ACC112 (cell line): ENCODE data around the gene MDK.

Experiments used
- H2AFZ ChIP-seq: fragments of 200-600 bp; sonication (generic); one replicate; pipeline ENCODE4 v1.6.0; 2017; ENCODE audit warnings: antibody characterized with exemption, low read length; ENCODE audit not compliant: unreplicated experiment
- H3K27ac ChIP-seq: fragments of 200-600 bp; sonication (generic); 2 replicates; pipeline ENCODE4 v1.5.1; 2014; ENCODE audit warnings: low read depth, mild to moderate bottlenecking, antibody characterized with exemption, low read length, moderate library complexity
- H3K27me3 ChIP-seq: fragments of 200-600 bp; sonication (generic); 2 replicates; pipeline ENCODE4 v1.6.1; 2014; ENCODE audit warnings: mild to moderate bottlenecking, antibody characterized with exemption, low read length, moderate library complexity, mixed read lengths; ENCODE audit not compliant: insufficient read depth
- H3K36me3 ChIP-seq: fragments of 200-600 bp; sonication (generic); 2 replicates; pipeline ENCODE4 v1.6.1; 2016; ENCODE audit warnings: mild to moderate bottlenecking, antibody characterized with exemption, low read length, moderate library complexity, mixed read lengths; ENCODE audit not compliant: insufficient read depth
- H3K4me1 ChIP-seq: fragments of 200-600 bp; sonication (generic); one replicate; pipeline ENCODE4 v1.6.1; 2016; ENCODE audit warnings: low read length, mixed read lengths; ENCODE audit not compliant: insufficient read depth, unreplicated experiment, control insufficient read depth
- H3K4me3 ChIP-seq: fragments of 200-600 bp; sonication (generic); 2 replicates; pipeline ENCODE4 v1.5.1; 2014; ENCODE audit warnings: mild to moderate bottlenecking, low read depth, low read length
- H3K79me2 ChIP-seq: fragments of 200-600 bp; sonication (generic); one replicate; pipeline ENCODE4 v1.6.0; 2016; ENCODE audit warnings: low read length; ENCODE audit not compliant: control insufficient read depth, unreplicated experiment, insufficient read depth

MDK gene, protein sequence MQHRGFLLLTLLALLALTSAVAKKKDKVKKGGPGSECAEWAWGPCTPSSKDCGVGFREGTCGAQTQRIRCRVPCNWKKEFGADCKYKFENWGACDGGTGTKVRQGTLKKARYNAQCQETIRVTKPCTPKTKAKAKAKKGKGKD

GRCh38 chr11:46381048-46381818 lies at the start of gene MDK:
Gene MDK, plus strand, starts transcription at chr11:46381669. Its CDS starts 389 bp downstream, at chr11:46382058.
- H3K27me3 ChIP-seq: no peaks in the 10 kb centered on the region
- H3K4me1 ChIP-seq: peaks cover 15% of the 10 kb centered on the region
- H3K27ac ChIP-seq: peak within 1 kb of the TSS; percentile 32; the same call in 1 of the 2 replicates
- no peaks in the 10 kb centered on the region for H3K79me2 ChIP-seq
- peak within 1 kb of the TSS; percentile 54 for H2AFZ ChIP-seq
- no peaks in the 10 kb centered on the region for H3K36me3 ChIP-seq
- H3K4me3 ChIP-seq: peak within 1 kb of the TSS; percentile 84

DNA sequence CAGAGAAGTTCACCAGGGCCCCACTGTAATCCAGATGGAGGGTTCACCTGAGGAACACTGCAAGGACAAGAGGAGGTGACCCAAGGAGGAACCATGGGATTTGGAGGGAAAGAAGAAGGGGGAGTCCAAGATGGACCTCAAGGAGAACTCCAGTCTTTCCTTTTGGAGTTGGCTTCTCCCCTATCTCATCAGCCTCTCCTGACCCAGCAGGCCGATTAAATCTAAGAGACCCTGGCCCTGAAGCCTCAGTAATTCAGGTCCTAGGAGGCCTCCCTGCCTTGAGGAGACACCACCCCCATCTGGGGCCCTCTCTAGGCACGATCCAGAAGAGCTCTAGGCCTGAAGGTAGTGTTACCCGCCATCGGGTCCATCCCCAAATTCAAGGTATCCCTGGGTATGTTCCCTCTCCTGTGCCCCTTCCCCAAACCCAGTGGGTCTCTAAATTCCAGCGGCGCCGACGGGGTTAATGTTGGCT lies 49.3 kb upstream of the MDK start:
- no peaks in the 10 kb centered on the region for H3K36me3 ChIP-seq
- H3K4me1 ChIP-seq: no peaks in the 10 kb centered on the region
- no peak overlapping the region for H2AFZ ChIP-seq
- H3K4me3 ChIP-seq: no peak overlapping the region
- H3K79me2 ChIP-seq: no peaks in the 10 kb centered on the region
- no peak overlapping the region for H3K27ac ChIP-seq
- peaks cover 47% of the 10 kb centered on the region for H3K27me3 ChIP-seq

- peak overlapping the region; percentile 24; the same call in 1 of the 2 replicates for H3K4me3 ChIP-seq
- H3K4me1 ChIP-seq: no peaks in the 10 kb centered on the region
- H2AFZ ChIP-seq: no peak overlapping the region
- no peaks in the 10 kb centered on the region for H3K36me3 ChIP-seq
- H3K27ac ChIP-seq: no peak overlapping the region
- no peaks in the 10 kb centered on the region for H3K79me2 ChIP-seq
- H3K27me3 ChIP-seq: peaks cover 47% of the 10 kb centered on the region
Measured at GRCh38 chr11:46332568-46333393, 48.7 kb upstream of the MDK start.

GRCh38 chr11:46333394-46333947 lies 48.0 kb upstream of the MDK start:
- Histone ChIP-seq H3K4me3 (peak overlapping the region; percentile 24; the same call in 1 of the 2 replicates), H3K36me3 (no peaks in the 10 kb centered on the region), H2AFZ (no peak overlapping the region), H3K4me1 (no peaks in the 10 kb centered on the region), H3K27ac (no peak overlapping the region), H3K27me3 (peaks cover 47% of the 10 kb centered on the region), H3K79me2 (no peaks in the 10 kb centered on the region)

- H3K36me3 ChIP-seq: no peaks in the 10 kb centered on the region
- peaks cover 47% of the 10 kb centered on the region for H3K27me3 ChIP-seq
- H3K4me3 ChIP-seq: no peak overlapping the region
- no peaks in the 10 kb centered on the region for H3K4me1 ChIP-seq
- H3K27ac ChIP-seq: no peak overlapping the region
- H2AFZ ChIP-seq: no peak overlapping the region
- no peaks in the 10 kb centered on the region for H3K79me2 ChIP-seq
Measured at GRCh38 chr11:46334211-46334610, 47.3 kb upstream of the MDK start.

GRCh38 chr11:46335271-46335670 lies 46.2 kb upstream of the MDK start:
- Histone ChIP-seq H2AFZ (no peak overlapping the region), H3K79me2 (no peaks in the 10 kb centered on the region), H3K4me1 (no peaks in the 10 kb centered on the region), H3K36me3 (no peaks in the 10 kb centered on the region), H3K27me3 (peaks cover 43% of the 10 kb centered on the region), H3K4me3 (no peak overlapping the region), H3K27ac (no peak overlapping the region)

GRCh38 chr11:46335890-46336562 lies 45.4 kb upstream of the MDK start:
- H3K27me3 ChIP-seq: peaks cover 35% of the 10 kb centered on the region
- H3K36me3 ChIP-seq: no peaks in the 10 kb centered on the region
- no peak overlapping the region for H3K27ac ChIP-seq
- H3K4me3 ChIP-seq: no peak overlapping the region
- no peaks in the 10 kb centered on the region for H3K4me1 ChIP-seq
- no peak overlapping the region for H2AFZ ChIP-seq
- no peaks in the 10 kb centered on the region for H3K79me2 ChIP-seq

- H3K27ac ChIP-seq: no peak overlapping the region
- H2AFZ ChIP-seq: no peak overlapping the region
- no peaks in the 10 kb centered on the region for H3K4me1 ChIP-seq
- H3K4me3 ChIP-seq: no peak overlapping the region
- no peaks in the 10 kb centered on the region for H3K79me2 ChIP-seq
- peaks cover 33% of the 10 kb centered on the region for H3K27me3 ChIP-seq
- H3K36me3 ChIP-seq: no peaks in the 10 kb centered on the region
Measured at GRCh38 chr11:46336563-46337180, 44.8 kb upstream of the MDK start.

DNA sequence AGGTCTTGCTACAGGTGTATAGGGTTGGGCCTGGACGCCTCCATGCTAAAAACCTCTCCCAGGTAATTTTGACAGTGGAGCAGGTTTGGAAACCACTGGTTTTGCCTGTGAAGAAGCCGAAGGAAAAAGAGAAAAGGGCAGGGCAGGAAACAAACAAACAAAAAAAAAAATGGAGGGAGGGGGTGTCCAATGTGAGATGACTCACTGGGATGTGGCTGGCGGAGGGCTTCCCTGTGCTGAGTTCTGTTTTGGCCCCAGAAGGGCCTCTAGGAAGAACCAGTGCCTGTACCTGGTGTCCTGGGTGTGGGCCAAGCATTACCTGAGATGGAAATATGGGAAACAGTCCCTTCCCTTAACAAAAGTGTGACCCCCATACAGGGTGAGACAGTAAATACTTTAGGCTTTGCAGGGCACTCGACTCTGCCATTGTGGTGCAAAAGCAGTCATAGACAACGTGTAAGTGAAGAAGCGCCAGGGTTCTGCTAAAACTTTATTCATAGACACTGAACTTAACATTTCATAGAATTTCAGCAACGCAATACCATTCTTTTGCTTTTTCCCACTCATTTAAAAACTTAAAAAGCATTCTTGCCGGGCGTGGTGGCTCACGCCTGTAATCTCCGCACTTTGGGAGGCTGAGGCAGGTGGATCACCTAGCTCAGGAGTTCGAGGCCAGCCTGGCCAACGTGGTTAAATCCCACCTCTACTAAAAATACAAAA lies 43.7 kb upstream of the MDK start:
- Histone ChIP-seq H3K27me3 (peaks cover 22% of the 10 kb centered on the region), H3K36me3 (no peaks in the 10 kb centered on the region), H2AFZ (no peak overlapping the region), H3K4me1 (no peaks in the 10 kb centered on the region), H3K27ac (no peak overlapping the region), H3K79me2 (no peaks in the 10 kb centered on the region), H3K4me3 (no peak overlapping the region)
